ENCODE results near the gene RICTOR. TPM values are rescaled to one million over a fixed set of nuclear protein-coding genes. Genes with fewer than 3 reads are reported as not detected.

The RICTOR gene
- total RNA-seq, 6 experiments from 2014 or later: 16.1 to 24.0 (median 20.1) TPM

GRCh38 chr5:38953426-38954012 lies 120.7 kb downstream of the RICTOR start:
- no peak for TF ChIP-seq CTCF (IDR thresholded peaks at IDR 0.05)
- Mint-ChIP-seq H3K27ac (no peak overlapping the region), H3K27me3 (ENCODE audit: insufficient read depth) (no peaks in the 10 kb centered on the region), H3K9me3 (no peaks in the 10 kb centered on the region), H3K4me1 (ENCODE audit: low read depth) (peaks cover 14% of the 10 kb centered on the region), H3K36me3 (ENCODE audit: low read depth) (peaks cover 36% of the 10 kb centered on the region), H3K4me3 (no peak overlapping the region)
- DNase-seq: no peak

GRCh38 chr5:38948501-38948900 lies 125.7 kb downstream of the RICTOR start:
- H3K27ac Mint-ChIP-seq: no peak overlapping the region; the same call in 1 of the 2 replicates
- peaks cover 8% of the 10 kb centered on the region for H3K4me1 Mint-ChIP-seq (ENCODE audit: low read depth)
- TF ChIP-seq CTCF (IDR thresholded peaks at IDR 0.05): no peak
- no peaks in the 10 kb centered on the region for H3K27me3 Mint-ChIP-seq (ENCODE audit: insufficient read depth)
- H3K9me3 Mint-ChIP-seq: no peaks in the 10 kb centered on the region
- H3K36me3 Mint-ChIP-seq (ENCODE audit: low read depth): peaks cover 26% of the 10 kb centered on the region
- H3K4me3 Mint-ChIP-seq: no peak overlapping the region
- DNase-seq: peak; percentile 42

- Mint-ChIP-seq H3K27ac (no peak overlapping the region), H3K27me3 (ENCODE audit: insufficient read depth) (peaks cover 3% of the 10 kb centered on the region; the same call in 1 of the 2 replicates), H3K36me3 (ENCODE audit: low read depth) (peaks cover 15% of the 10 kb centered on the region), H3K4me3 (no peak overlapping the region), H3K4me1 (ENCODE audit: low read depth) (peaks cover 8% of the 10 kb centered on the region), H3K9me3 (no peaks in the 10 kb centered on the region)
- DNase-seq: no peak
- TF ChIP-seq CTCF (IDR thresholded peaks at IDR 0.05): no peak
These were observed 129.9 kb downstream of the RICTOR start for GRCh38 chr5:38944282-38944681.

GRCh38 chr5:38941912-38942311 lies 132.3 kb downstream of the RICTOR start:
- Mint-ChIP-seq H3K4me1 (ENCODE audit: low read depth) (peaks cover 13% of the 10 kb centered on the region), H3K27ac (no peak overlapping the region), H3K4me3 (no peak overlapping the region), H3K36me3 (ENCODE audit: low read depth) (peaks cover 19% of the 10 kb centered on the region), H3K9me3 (no peaks in the 10 kb centered on the region), H3K27me3 (ENCODE audit: insufficient read depth) (peaks cover 3% of the 10 kb centered on the region; the same call in 1 of the 2 replicates)
- DNase-seq: no peak
- no peak for TF ChIP-seq CTCF (IDR thresholded peaks at IDR 0.05)

- Mint-ChIP-seq H3K4me1 (ENCODE audit: low read depth) (peaks cover 22% of the 10 kb centered on the region), H3K4me3 (no peak overlapping the region), H3K27me3 (ENCODE audit: insufficient read depth) (peaks cover 3% of the 10 kb centered on the region; the same call in 1 of the 2 replicates), H3K36me3 (ENCODE audit: low read depth) (peaks cover 27% of the 10 kb centered on the region), H3K9me3 (no peaks in the 10 kb centered on the region), H3K27ac (no peak overlapping the region)
- DNase-seq: no peak
- TF ChIP-seq CTCF (IDR thresholded peaks at IDR 0.05): no peak
These were observed 133.9 kb downstream of the RICTOR start for GRCh38 chr5:38940230-38940858.
